DND-41 (cell line): Measurements from ENCODE around the gene TMEM145.

Experiments
- ATAC-seq: fragments of 200-7000 bp; cut with Tn5 transposase; 3 replicates; pipeline ENCODE4 v1.9.1; 2021; ENCODE audit warnings: low read depth; ENCODE audit not compliant: insufficient read depth
- DNase-seq: peaks from one replicate; pipeline ENCODE4 v3.0.0-alpha.2; 2020
- H2AFZ ChIP-seq: 2 replicates; pipeline ENCODE4 v1.6.0; 2012; ENCODE audit warnings: low read depth, low read length
- H3K27ac ChIP-seq: 2 replicates; pipeline ENCODE4 v1.5.1; 2012; ENCODE audit warnings: low read length, inconsistent platforms
- H3K27me3 ChIP-seq: fragments of 200-600 bp; sonication (generic); 2 replicates; pipeline ENCODE4 v1.6.0; 2012; ENCODE audit warnings: low read length, mild to moderate bottlenecking, inconsistent platforms; ENCODE audit not compliant: insufficient read depth, poor library complexity
- H3K36me3 ChIP-seq: 2 replicates; pipeline ENCODE4 v1.5.1; 2012; ENCODE audit warnings: low read length, inconsistent platforms; ENCODE audit not compliant: insufficient read depth
- H3K4me1 ChIP-seq: 2 replicates; pipeline ENCODE4 v1.5.1; 2012; ENCODE audit warnings: mild to moderate bottlenecking, low read length; ENCODE audit not compliant: insufficient read depth
- H3K4me2 ChIP-seq: 2 replicates; pipeline ENCODE4 v1.6.0; 2012; ENCODE audit warnings: mild to moderate bottlenecking, moderate library complexity, low read length, inconsistent platforms; ENCODE audit not compliant: insufficient read depth
- H3K4me3 ChIP-seq, 2 experiments: fragments of 200-600 bp in 1 of 2; shearing (Covaris generic) in 1 of 2; 2 replicates each; pipeline ENCODE4 v1.5.1; 2012 to 2016; ENCODE audit warnings: inconsistent platforms in 2 of 2, low read length in 2 of 2, mild to moderate bottlenecking in 2 of 2, low read depth in 1 of 2, moderate library complexity in 1 of 2
- H3K79me2 ChIP-seq: 2 replicates; pipeline ENCODE4 v1.6.0; 2012; ENCODE audit warnings: low read length, inconsistent platforms; ENCODE audit not compliant: insufficient read depth
- H3K9ac ChIP-seq: 2 replicates; pipeline ENCODE4 v1.6.0; 2012; ENCODE audit warnings: low read depth, mild to moderate bottlenecking, inconsistent platforms, low read length, moderate library complexity
- H3K9me3 ChIP-seq: 2 replicates; pipeline ENCODE4 v1.5.1; 2012; ENCODE audit warnings: low read length, moderate library complexity, mild to moderate bottlenecking, inconsistent platforms; ENCODE audit not compliant: insufficient read depth, severe bottlenecking
- H4K20me1 ChIP-seq: 2 replicates; pipeline ENCODE4 v1.6.0; 2012; ENCODE audit warnings: low read length; ENCODE audit not compliant: insufficient read depth
- CTCF ChIP-seq: IDR thresholded peaks from 2 replicates; pipeline ENCODE4 v1.5.1; 2012; ENCODE audit warnings: borderline replicate concordance, low read length, moderate library complexity, mild to moderate bottlenecking; ENCODE audit not compliant: poor library complexity, severe bottlenecking; ENCODE audit errors: extremely low read depth
- EZH2 ChIP-seq: IDR thresholded peaks from 3 replicates; pipeline ENCODE4 v1.6.1; 2012; ENCODE audit warnings: borderline replicate concordance, low read depth, mild to moderate bottlenecking, moderate library complexity, low read length, inconsistent platforms; ENCODE audit not compliant: severe bottlenecking

Gene TMEM145

GRCh38 chr19:42370068-42370520 is 57.0 kb downstream of the TMEM145 start:
- Histone ChIP-seq H2AFZ (no peak overlapping the region), H3K9me3 (no peaks in the 10 kb centered on the region), H4K20me1 (no peaks in the 10 kb centered on the region), H3K27ac (no peak overlapping the region), H3K79me2 (no peaks in the 10 kb centered on the region), H3K27me3 (no peaks in the 10 kb centered on the region), H3K4me2 (no peak overlapping the region), H3K4me1 (no peaks in the 10 kb centered on the region), H3K9ac (no peak overlapping the region), H3K4me3 (no peak overlapping the region), H3K36me3 (peaks cover 7% of the 10 kb centered on the region; the same call in 1 of the 2 replicates)
- TF ChIP-seq EZH2 (no peak), CTCF (no peak)
- DNase-seq (no peak), ATAC-seq (no peak)

GRCh38 chr19:42370626-42371175 is 57.6 kb downstream of the TMEM145 start:
- Histone ChIP-seq H3K9me3 (no peaks in the 10 kb centered on the region), H3K36me3 (peaks cover 9% of the 10 kb centered on the region; the same call in 1 of the 2 replicates), H3K9ac (no peak overlapping the region), H3K27ac (no peak overlapping the region), H2AFZ (no peak overlapping the region), H3K79me2 (no peaks in the 10 kb centered on the region), H3K4me1 (no peaks in the 10 kb centered on the region), H3K27me3 (no peaks in the 10 kb centered on the region), H4K20me1 (no peaks in the 10 kb centered on the region), H3K4me2 (no peak overlapping the region), H3K4me3 (no peak overlapping the region)
- no peak for DNase-seq
- no peak for TF ChIP-seq CTCF
- TF ChIP-seq EZH2: no peak
- no peak for ATAC-seq
